GM12892 (cell line): ENCODE results near the gene LRRC36.

Experiments
- POLR2A ChIP-seq: IDR thresholded peaks from 2 replicates; pipeline ENCODE4 v1.6.1; 2011; ENCODE audit warnings: low read depth, low read length, control low read depth
- POLR2AphosphoS5 ChIP-seq: IDR thresholded peaks from 2 replicates; pipeline ENCODE4 v1.6.1; 2011; ENCODE audit warnings: low read depth, low read length, control low read depth
- TAF1 ChIP-seq: IDR thresholded peaks from 2 replicates; pipeline ENCODE4 v1.6.1; 2011; ENCODE audit warnings: low read depth, mild to moderate bottlenecking, control low read depth, low read length, borderline replicate concordance

DNA sequence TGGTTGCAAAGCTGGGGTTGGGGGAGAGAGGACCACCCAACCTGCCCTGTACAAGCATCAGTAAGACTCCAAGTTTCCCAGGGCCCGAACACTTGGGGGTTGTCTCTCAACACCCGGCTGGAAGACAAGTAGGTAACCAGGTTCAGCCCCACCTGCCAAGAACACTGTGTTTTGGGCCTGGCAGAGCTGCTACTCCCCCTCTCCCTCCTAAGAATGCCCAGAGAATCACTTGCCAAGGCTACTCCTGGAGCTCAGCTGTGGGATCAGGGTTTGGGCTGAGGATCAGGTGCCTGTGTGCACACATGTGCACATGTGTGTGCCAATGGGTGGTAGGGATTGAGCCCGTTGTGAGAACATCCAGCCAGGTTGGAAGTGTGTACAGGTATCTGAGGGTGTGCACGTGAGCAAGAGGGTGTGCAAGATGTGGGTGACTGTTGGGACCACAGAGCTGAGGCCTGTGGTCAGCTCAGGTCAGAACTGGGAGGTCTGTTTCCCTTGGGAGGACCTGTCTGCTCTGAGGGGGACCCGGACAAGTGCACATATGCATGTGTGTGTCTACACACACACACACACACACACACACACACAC, 106.6 kb downstream of the LRRC36 start:
- no peak for TF ChIP-seq POLR2A
- TF ChIP-seq POLR2AphosphoS5 = no peak
- TF ChIP-seq TAF1 = no peak
